M059J (cell line): Measurements from ENCODE around the gene PEX5. TPM values are rescaled to one million over a fixed set of nuclear protein-coding genes. Genes with fewer than 3 reads are reported as not detected.
"Not testable (repeated sequence)": the region's sequence is repeated elsewhere in the genome, so short reads cannot be mapped to it uniquely, and the experiment has no call there.

Experiments used
- DNase-seq: peaks from one replicate; pipeline ENCODE4 v3.0.0-alpha.2; 2012; ENCODE audit warnings: low read depth
- total RNA-seq: library from RNA; depleted of rRNA; stranded (reverse); fragments of >200 nt; shearing (Covaris generic); gene quantifications from 2 replicates; pipeline ENCODE4 v1.2.3, GENCODE V29; 2014

The PEX5 gene
- total RNA-seq, 1 experiment from 2014 or later, result 18.0 TPM

DNA sequence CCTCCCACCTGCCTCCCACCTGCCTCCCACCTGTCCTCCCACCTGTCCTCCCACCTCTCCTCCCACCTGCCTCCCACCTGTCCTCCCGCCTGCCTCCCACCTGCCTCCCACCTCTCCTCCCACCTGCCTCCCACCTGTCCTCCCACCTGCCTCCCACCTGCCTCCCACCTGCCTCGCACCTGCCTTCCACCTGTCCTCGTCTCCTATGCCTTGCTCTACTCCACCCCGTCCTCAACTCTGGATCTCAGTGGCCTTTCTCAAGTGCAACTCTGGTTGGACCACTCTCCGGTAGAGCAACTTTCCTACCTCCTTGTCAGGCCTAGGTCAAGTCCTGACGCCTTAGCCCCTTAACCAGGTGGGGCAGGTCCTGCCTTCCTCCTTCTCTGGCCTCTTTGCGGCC, 29.3 kb upstream of the PEX5 start:
- no peak for DNase-seq

DNA sequence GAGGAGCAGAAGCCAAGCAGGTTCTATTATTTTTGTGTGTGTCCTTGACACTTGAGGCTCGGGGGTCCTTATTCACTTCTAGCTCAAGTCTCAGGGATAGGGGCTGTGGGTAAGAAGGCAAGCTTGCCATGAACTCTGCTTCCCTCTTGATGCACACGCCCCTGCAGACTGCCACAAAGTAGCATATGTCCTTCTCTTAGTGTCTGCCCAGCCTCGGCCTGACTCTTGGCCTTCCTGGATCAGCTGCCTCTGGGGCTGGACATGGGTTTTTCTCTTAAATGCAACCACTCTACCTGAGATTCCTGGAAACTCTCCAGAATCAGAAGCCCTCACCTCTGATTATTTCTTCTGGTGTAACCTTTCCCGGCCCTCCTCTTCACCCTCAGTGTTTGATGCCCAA, 28.2 kb upstream of the PEX5 start:
- DNase-seq, result no peak

DNA sequence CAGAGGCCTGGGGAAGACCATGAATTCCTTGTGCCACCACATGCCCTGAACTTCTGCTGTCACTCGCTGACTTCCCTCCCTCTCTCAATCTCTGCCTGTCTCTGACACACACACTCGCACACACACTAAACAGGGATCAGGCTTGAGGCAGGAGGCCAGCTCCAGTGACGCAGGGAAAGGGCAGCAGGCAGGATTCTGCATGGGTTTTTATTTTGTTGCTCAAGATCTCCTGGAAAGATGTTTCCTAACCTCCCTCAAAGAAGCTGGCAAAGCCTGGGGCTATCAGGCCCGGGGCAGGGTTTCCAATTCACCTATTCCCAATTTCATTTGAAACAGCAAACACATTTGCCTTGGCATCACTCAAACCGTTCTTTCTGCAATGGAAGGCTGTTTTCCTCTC, 27.7 kb upstream of the PEX5 start:
- peak; percentile 13 for DNase-seq

DNA sequence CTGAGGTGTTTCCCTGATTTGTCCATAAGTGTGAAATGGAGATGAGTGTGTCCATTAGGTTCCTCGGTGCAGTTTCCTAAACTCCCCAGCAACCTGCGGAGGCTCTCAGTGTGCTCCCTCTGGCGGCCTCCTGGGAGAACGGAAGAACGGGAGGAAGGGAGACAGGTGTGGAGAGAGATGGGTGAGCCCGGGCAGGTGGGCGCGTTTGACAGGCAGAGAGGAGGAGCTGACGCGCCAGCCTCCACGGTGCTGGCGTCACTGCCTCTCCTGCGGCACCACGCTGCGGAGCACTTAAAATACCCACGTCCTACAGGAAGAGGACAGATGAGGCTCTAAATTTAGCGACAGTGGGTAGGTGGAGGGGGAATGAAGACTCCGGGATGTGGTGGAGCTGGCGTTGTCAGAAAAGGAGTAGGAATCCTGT, 26.8 kb upstream of the PEX5 start:
- DNase-seq, result peak; percentile 25

DNA sequence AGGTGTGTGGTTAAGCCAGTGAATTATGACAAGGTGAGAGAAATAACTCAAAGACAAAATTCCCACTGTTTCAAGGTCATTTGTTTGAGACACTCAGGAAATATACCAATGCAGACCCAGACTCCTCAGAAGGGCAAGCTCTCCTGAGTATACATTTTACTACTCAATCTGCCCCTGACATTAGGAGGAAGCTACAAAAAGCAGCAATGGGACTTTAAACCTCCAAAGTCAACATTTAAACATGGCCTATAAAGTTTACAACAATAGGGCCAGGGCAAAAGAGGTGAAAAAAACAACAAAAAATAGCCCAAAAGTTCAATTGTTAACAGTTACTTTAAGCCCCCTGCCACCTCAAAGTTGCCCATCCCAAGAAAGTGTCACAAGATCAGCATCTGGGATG, 19.5 kb upstream of the PEX5 start:
- no peak for DNase-seq

DNA sequence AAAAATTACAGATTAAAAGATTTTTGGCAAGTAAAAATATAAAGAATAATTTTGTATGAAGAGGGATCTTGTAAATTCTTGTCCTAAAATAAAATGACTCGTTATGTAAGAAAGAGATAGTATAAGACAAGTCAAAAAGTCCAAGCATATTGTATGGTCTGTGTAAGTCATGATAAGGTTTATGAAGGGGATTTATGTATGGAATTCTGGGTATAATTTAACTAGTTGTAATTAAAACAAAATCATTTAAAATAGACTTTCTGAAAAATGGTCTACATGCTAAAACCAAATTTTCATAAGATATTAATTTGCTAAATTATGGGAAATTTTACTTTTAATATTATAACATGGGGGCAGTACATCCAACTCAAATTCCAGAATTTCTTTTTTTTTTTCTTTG, 17.6 kb upstream of the PEX5 start:
- no peak for DNase-seq

DNA sequence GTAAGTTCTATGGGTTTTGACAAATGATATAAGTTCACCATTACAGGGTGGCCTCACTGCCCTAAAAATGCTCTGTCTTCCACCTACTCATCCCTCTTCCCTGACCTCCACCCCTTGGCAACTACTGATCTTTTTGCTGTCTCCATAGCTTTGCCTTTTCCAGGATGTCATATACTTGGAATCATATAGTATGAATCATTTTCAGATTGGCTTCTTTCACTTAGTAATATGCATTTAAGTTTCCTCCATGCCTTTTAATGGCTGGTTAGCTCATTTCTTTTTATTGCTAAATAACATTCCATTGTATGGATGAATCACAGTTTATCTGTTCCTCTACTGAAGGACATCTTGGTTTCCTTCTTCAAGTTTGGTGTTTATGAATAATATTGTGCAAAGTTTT, 14.0 kb upstream of the PEX5 start:
- no peak for DNase-seq

DNA sequence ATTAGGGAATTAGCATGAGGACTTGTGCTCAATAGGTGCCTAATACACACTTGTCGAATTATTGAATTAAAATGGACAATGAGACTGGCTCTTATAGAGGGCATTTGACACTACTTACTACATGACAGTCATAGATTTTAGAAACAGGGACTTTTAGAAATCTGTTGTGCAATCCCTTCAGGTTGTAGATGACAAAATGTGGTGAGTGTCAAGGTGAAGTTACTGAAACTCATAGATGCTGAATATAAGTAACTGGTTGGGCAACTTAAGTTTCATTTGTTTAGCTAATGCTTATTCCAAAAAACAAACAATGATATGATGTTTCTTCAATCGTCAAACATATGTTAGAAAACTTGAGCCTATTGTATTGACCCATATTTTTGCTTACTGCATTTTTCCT, 12.9 kb upstream of the PEX5 start:
- DNase-seq, result no peak

DNA sequence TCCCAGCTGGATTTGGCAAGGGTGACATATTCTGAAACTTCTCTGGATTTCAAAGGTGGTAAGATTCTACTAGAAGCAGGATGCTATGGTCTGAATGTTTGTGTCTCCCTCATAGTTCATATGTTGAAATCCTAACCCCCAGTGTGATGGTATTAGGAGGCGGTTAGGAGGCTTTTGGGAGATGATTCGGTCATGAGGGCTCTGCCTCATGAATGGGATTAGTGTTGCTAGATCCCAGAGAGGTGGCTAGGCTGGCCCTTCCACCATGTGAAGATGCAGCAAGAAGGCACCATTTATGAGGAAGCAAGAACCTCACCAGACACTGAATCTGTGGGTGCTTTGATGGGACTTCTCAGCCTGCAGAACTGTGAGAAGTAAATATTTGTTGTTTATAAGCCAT, 11.0 kb upstream of the PEX5 start:
- no peak for DNase-seq

DNA sequence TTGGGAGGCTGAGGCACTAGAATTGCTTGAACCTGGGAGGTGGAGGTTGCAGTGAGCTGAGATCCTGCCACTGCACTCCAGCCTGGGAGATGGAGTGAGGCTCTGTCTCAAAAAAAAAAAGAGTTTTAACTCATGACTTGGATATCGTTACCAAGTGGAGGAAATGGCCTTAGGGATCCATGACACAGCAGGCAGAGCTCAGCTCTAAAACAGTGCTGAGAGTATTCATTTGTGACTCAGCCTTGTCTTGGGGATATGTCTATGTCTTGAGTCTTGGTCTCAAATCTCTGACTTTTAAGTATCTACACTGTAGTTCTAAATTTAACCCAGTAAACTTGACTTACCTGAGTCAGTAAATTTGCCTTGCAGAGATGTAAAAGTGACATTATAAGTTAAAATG, 8.8 kb upstream of the PEX5 start:
- peak; percentile 62 for DNase-seq

DNA sequence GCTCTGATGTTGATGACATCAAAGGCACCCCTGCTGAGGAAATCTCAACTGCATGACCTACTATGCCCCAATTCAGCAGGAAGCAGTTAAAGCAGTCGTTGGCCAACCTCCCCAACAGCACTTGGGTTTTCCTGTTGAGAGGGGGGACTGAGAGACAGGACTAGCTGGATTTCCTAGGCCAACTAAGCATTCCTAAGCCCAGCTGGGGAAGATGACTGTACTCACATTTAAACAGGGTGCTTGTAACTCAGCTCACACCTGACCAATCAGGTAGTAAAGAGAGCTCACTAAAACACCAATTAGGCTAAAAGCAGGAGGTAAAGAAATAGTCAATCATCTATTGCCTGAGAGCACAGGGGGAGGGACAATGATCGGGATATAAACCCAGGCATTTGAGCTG, 3.4 kb upstream of the PEX5 start:
- not testable (repeated sequence) for DNase-seq

DNA sequence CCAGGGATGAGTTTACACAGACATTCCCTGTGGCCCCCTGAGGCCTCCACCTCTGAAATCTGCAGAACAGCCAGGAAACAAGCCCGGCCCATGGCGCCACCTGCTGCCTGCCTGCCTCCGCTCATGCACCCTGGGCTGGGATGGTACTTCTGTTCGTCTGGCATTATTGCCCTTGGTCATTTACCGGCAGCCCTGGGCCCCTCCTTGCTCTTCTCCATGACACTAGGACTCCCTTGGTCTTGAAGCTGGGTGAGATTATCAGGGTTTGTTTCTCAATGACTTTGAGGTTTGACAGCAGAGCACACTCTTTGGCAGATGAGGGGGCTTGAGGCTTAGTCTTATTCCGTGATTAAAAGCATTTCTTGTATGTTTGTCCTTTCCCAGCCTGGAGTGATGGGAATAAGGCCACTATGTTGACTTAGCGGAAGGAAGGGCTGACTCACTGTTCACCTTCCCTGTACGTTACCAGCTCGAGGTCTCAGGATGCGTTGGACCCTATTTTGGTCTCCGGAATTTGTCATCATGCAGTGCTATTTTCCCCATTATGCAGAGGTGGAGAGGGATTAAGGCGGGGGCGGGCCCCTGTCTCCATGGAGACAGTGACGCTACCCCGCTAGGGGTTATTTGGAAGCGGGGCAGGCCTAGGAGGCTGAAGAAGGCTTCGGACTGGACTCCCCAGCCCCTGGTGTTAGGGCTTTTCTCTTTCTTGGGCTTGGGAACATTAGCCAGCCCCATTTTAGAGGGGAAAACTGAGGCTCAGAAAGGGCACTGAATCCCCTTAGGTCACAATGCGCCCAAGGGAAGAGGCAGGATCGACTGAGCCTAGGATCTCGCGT, 706 bp upstream of the PEX5 start:
- peak; percentile 79 for DNase-seq

DNA sequence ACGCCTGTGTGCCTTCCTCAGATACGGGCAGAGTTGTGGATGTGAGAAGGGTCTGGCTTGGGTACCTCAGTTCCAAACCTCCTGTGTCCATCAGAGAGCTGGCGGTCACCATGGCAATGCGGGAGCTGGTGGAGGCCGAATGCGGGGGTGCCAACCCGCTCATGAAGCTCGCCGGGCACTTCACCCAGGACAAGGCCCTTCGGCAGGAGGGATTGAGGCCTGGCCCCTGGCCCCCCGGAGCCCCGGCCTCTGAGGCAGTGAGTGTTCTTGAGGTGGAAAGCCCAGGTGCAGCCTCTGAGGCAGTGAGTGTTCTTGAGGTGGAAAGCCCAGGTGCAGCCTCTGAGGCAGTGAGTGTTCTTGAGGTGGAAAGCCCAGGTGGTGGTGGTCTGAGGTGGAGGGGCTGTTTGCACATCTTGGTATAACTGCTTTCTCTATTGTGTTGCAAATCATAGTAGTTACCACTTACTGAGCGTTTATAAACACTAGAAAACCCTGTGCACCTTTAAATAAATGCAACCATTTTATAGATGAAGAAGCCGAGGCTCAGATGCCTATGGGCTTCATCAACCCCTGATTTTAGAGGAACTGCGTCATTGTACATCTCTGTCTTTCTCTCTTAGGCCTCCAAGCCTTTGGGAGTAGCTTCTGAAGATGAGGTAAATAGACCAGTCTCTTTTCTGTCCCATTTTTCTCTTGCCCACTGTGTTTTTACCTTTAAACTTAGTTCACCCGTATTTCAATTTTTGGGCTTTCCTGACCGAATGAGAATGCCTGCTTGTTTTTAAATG, 976 bp downstream of the PEX5 start:
- DNase-seq, result peak; percentile 19

DNA sequence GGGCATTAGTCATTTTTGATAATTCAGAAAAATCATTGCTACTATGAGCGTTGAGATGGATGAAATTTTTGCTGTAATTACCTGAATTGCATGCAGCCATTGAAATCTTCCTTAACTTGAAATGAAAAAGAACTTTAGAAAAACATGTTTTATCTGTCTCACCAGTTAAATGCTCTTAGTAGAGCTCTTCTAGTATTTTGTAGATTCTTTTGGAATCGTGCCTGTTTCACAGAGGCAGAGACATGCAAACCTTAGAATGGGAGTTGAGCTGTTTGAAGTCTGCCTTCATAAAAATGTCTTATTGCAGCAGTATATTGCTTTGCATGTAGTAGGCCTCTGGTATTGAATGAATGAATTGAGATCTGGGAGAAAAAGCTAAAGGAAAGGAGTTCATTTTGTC, 4.2 kb downstream of the PEX5 start:
- no peak for DNase-seq

DNA sequence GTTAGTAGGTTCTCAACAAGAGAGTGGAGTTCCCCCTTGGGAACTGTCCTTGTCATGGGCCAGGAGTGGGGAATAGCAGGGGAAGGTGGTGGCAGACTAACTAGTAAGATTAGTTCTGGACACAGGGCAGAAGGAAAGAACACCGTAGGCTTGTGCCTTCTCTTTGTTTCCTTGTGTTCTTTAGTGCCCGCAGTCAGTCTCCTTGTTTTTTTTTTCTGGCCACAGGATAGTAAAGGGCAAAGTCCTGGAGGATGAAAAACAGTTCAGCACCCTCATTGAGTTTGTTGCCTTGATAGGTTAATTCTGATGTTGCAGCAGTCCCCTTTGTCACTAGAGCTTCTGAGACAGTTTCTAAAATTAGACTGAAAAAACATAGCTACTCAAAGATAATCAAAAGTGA, 8.4 kb downstream of the PEX5 start:
- DNase-seq, result no peak

DNA sequence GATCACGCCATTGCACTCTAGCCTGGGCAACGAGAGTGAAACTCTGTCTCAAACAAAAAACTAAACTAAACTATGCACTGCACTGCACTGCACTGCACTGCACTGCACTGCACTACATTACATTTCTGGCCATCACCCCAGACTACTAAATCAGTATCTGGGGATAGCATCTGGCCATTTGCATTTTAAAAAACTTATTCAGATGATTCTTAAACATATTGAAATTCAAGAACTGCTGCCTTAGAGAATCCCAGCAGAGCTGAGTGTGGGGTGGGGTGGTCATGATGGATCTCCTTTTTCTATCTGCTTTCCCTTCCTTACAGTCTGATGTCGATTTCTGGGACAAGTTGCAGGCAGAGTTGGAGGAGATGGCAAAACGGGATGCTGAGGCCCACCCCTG, 13.6 kb downstream of the PEX5 start:
- DNase-seq, result no peak

DNA sequence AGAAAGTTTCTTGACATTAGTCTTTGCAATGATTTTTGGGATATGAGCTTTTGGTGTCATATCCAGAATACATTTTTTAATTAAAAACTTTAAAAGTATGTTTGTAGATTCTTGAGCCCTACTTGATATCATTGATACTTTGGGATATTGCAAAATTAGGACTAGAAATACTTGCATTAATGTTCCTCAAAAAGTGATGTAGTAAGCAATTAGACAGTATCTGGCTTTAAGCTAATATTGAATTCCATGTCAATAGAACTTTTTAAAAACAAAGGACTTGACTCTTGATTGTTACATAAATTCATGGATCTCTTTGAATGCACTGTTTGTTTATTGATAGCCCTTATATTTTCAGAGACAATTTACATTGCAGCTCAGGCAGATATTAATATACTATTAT, 15.6 kb downstream of the PEX5 start:
- DNase-seq, result no peak

DNA sequence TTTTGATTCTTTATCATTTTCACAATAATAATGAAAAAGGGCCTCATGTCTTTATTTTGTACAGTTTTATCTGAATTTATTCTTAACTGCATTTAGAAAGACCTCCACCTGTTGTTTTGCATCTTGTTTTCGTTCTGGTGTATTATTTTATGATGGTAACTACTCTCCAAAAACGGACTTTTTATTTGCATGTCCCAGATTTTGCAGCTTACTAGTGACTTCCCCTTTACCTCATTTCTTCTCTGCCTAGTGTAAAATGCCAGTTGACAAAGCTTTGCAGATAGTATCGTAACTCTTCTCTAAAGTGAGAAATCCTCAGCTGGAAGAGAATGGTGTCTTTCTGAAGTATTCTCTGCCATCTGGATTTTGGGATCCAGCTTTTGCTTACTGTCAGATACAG, 17.2 kb downstream of the PEX5 start:
- DNase-seq, result no peak

DNA sequence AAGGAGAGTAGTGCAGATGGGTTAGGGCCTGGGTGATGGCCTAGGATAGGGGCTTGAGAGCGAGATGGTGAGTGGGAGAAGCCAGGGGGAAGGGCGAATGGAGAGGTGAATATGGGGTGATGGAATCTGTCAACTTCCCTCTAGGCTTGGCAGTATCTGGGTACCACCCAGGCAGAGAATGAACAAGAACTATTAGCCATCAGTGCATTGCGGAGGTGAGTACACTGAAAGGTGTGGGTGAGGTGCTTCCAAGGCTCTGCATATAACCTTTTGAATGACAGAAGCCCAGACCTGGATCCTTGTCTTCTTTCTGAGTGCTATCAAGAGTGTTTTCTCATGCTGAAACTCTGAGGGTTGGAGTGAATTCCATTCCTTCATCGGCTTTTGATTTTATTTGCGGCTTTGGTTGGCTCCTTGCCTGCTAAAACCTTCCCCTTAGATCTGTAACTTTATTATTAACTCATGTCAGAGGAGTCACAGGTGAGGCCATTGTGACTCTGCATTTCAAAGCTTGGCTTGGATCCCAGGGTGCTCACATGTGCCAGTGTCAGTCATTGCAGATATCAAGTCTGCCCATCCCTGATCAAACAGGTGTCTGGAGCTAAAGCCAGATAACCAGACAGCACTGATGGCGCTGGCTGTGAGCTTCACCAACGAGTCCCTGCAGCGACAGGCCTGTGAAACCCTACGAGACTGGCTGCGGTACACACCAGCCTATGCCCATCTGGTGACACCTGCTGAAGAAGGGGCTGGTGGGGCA, 18.6 kb downstream of the PEX5 start:
- no peak for DNase-seq

DNA sequence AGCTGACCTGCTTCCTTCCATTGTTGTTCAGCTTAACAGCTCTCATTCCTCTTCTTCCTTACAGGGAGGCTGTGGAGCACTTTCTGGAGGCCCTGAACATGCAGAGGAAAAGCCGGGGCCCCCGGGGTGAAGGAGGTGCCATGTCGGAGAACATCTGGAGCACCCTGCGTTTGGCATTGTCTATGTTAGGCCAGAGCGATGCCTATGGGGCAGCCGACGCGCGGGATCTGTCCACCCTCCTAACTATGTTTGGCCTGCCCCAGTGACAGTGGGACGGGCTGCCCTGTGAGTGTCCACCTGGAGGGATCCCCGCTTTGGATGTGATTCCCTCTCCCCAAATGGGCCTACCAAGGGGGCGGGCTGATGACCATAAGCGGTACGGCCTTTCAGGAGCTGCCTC, 20.5 kb downstream of the PEX5 start:
- no peak for DNase-seq

DNA sequence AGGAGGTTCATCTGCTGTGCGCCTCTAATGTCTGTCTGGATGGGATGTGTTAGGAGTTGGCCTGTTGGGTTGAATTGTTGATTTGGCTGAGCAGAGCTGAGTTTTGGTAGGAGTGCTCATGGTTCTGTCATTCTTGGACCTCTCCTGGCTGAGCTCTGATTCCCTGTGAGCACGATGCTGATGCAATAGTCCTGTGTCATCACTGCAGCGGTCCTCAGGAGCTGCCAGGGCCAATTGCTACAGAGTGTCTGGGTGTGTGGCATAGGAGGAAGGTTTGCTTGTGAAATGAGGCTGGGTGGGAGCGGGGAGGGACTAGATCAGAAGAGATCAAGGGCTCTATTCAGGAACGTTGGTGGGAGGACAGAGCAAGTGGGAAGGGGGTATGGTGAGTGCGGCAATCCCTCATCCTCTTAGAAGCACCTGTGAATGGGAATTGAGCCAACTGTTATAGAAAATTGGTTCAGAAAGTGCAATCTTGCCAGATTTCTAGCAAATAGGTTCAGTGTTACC, 21.2 kb downstream of the PEX5 start:
- no peak for DNase-seq

DNA sequence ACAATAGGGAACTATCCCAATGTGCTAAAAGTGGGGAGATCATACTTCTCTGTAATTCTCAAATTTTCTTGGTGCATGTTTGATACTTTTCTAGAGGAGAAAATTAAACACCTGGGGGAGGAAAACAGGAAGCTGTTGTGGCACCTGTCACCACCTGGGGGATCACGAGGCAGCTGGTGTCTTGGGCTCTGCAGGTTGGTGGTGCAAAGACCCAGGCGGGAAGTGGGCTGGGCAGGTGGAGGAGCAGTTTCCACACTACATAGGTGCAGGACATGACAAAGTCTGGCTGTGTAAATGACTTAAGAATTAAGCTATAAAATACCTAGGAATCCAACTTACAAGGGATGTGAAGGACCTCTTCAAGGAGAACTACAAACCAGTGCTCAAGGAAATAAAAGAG, 23.2 kb downstream of the PEX5 start:
- DNase-seq, result no peak
